K562 (cell line): ENCODE data around the gene ENSA. TPM values are rescaled to one million over a fixed set of nuclear protein-coding genes. Genes with fewer than 3 reads are reported as not detected.

Source experiments
- ATF7 ChIP-seq: fragments of 450-650 bp; IDR thresholded peaks from 2 replicates; pipeline ENCODE4 v1.7.1; 2014; ENCODE audit warnings: mild to moderate bottlenecking, moderate library complexity
- CAMTA2 ChIP-seq: fragments of 250-450 bp; sonication (Bioruptor Pico); conservative IDR thresholded peaks from 2 replicates; pipeline ENCODE4 v1.5.1; 2022
- CBFA2T3 ChIP-seq: fragments of 450-650 bp; IDR thresholded peaks from 2 replicates; pipeline ENCODE4 v1.6.1; 2017
- ETS2 ChIP-seq: IDR thresholded peaks from 2 replicates; pipeline ENCODE4 v1.6.1; 2016; ENCODE audit warnings: borderline replicate concordance, missing genetic modification characterization, mild to moderate bottlenecking, moderate library complexity, missing compliant biosample characterization; ENCODE audit not compliant: poor library complexity, severe bottlenecking
- GTF2A2 ChIP-seq: IDR thresholded peaks from 2 replicates; pipeline ENCODE4 v1.6.1; 2016; ENCODE audit warnings: mild to moderate bottlenecking, missing genetic modification characterization, missing compliant biosample characterization
- KHSRP ChIP-seq: fragments of 450-650 bp; IDR thresholded peaks from 2 replicates; pipeline ENCODE4 v1.6.1; 2017
- NFRKB ChIP-seq: fragments of 450-650 bp; IDR thresholded peaks from 2 replicates; pipeline ENCODE4 v1.6.1; 2016; ENCODE audit warnings: low read depth
- POLR2B ChIP-seq: fragments of 450-650 bp; IDR thresholded peaks from 2 replicates; pipeline ENCODE4 v1.6.1; 2018; ENCODE audit warnings: low read depth; ENCODE audit not compliant: partially characterized antibody
- SREBF1 ChIP-seq: fragments of 150-350 bp; IDR thresholded peaks from 2 replicates; pipeline ENCODE4 v1.6.1; 2014; ENCODE audit warnings: antibody characterized with exemption, low read depth, low read length, borderline replicate concordance
- SUPT5H ChIP-seq: fragments of 450-650 bp; IDR thresholded peaks from 2 replicates; pipeline ENCODE4 v1.6.1; 2016
- ZNF695 ChIP-seq: fragments of 450-650 bp; formaldehyde crosslinking; IDR thresholded peaks from 2 replicates; pipeline ENCODE4 v1.4.0; 2020; ENCODE audit warnings: mild to moderate bottlenecking, moderate library complexity
- ZNF699 ChIP-seq: fragments of 250-450 bp; sonication (Bioruptor Pico); IDR thresholded peaks from 2 replicates; pipeline ENCODE4 v1.8.0; 2021; ENCODE audit warnings: mild to moderate bottlenecking, moderate library complexity; ENCODE audit not compliant: insufficient replicate concordance
- polyA plus RNA-seq, 8 experiments: library from polyadenylated mRNA; depleted of rRNA in 4 of 8; stranded (reverse) in 5 of 8; unstranded in 3 of 8; fragments of >200 nt; fragmentation: Nextera tagmentation in 2 of 8; fragmentation: Illumina TruSeq in 1 of 8; extraction: Ambion mirVana in 2 of 8; extraction: Trizol in 1 of 8; gene quantifications; 2 replicates each; pipeline versions ENCODE4 v1.2.1 to v1.2.3, GENCODE V29; 2011 to 2014; ENCODE audit warnings: inconsistent platforms in 1 of 8, missing spikeins in 1 of 8
- total RNA-seq, 7 experiments: library from RNA; depleted of rRNA in 6 of 7; stranded (reverse); fragments of >200 nt in 6 of 7; fragmentation: Illumina TruSeq in 2 of 7; extraction: Trizol in 2 of 7; gene quantifications; 2 replicates each; pipeline versions ENCODE4 v1.2.1 to v1.2.3, GENCODE V29; 2011 to 2021; ENCODE audit warnings: low replicate concordance in 1 of 7
- TF ChIP-seq, protein P1 (sequence below): fragments of 250-450 bp; sonication (Bioruptor Pico); IDR thresholded peaks from 2 replicates; pipeline ENCODE4 v1.4.0; 2020; ENCODE audit warnings: mild to moderate bottlenecking
- TF ChIP-seq, protein P2 (sequence below): fragments of 250-450 bp; sonication (Bioruptor Pico); IDR thresholded peaks from 2 replicates; pipeline ENCODE4 v1.8.0; 2021; ENCODE audit warnings: moderate library complexity, mild to moderate bottlenecking, inconsistent platforms
- TF ChIP-seq, protein P3 (sequence below): fragments of 250-450 bp; sonication (Bioruptor Pico); IDR thresholded peaks from 2 replicates; pipeline ENCODE4 v1.5.0; 2020; ENCODE audit warnings: mild to moderate bottlenecking
- TF ChIP-seq, protein P4 (sequence below): fragments of 250-450 bp; sonication (Bioruptor Pico); IDR thresholded peaks from 2 replicates; pipeline ENCODE4 v1.8.0; 2022; ENCODE audit warnings: inconsistent platforms
- TF ChIP-seq, protein P5 (sequence below): fragments of 250-450 bp; sonication (Bioruptor Pico); IDR thresholded peaks from 2 replicates; pipeline ENCODE4 v1.9.0; 2021; ENCODE audit warnings: mild to moderate bottlenecking

The ENSA gene
- total and polyA plus RNA-seq, 9 of the 15 experiments (the other 6 are each of a cell fraction or from before 2014, with no cell fraction given): 68.1 to 605 (median 188) TPM

DNA sequence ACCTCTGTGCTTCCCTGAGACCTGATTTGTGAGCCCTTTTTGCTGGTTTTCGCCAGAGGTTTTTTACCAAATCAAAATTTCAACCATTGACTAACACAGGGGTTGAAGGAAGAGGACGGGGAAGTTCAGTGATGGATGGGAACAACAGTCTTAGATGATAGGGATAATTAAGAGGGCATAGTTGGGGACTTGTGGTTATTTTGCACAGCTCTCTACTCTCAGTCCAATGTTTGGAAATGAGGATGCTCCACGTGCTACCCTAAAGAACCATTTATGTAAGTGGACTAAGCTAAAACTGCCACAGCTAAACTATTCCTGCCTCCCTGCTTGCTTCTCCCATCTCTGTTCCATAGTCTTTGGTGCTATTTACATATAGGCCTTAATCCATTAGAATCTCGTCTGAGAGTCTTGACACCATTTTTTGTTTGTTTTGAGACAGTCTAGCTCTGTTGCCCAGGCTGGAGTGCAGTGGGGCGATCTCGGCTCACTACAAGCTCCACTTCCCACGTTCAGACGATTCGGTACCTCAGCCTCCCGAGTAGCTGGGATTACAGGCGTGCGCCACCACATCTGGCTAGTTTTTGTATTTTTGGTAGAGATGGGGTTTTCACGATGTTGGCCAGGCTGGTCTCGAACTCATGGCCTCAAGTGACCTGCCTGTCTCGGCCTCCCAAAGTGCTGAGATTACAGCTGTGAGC lies 49.3 kb downstream of the ENSA start (continued):
- TF ChIP-seq, protein P1, sequence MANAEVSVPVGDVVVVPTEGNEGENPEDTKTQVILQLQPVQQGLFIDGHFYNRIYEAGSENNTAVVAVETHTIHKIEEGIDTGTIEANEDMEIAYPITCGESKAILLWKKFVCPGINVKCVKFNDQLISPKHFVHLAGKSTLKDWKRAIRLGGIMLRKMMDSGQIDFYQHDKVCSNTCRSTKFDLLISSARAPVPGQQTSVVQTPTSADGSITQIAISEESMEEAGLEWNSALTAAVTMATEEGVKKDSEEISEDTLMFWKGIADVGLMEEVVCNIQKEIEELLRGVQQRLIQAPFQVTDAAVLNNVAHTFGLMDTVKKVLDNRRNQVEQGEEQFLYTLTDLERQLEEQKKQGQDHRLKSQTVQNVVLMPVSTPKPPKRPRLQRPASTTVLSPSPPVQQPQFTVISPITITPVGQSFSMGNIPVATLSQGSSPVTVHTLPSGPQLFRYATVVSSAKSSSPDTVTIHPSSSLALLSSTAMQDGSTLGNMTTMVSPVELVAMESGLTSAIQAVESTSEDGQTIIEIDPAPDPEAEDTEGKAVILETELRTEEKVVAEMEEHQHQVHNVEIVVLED (CRISPR knock-in tag): no peak
- TF ChIP-seq, protein P2, sequence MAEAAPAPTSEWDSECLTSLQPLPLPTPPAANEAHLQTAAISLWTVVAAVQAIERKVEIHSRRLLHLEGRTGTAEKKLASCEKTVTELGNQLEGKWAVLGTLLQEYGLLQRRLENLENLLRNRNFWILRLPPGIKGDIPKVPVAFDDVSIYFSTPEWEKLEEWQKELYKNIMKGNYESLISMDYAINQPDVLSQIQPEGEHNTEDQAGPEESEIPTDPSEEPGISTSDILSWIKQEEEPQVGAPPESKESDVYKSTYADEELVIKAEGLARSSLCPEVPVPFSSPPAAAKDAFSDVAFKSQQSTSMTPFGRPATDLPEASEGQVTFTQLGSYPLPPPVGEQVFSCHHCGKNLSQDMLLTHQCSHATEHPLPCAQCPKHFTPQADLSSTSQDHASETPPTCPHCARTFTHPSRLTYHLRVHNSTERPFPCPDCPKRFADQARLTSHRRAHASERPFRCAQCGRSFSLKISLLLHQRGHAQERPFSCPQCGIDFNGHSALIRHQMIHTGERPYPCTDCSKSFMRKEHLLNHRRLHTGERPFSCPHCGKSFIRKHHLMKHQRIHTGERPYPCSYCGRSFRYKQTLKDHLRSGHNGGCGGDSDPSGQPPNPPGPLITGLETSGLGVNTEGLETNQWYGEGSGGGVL: no peak
- TF ChIP-seq, protein P3, sequence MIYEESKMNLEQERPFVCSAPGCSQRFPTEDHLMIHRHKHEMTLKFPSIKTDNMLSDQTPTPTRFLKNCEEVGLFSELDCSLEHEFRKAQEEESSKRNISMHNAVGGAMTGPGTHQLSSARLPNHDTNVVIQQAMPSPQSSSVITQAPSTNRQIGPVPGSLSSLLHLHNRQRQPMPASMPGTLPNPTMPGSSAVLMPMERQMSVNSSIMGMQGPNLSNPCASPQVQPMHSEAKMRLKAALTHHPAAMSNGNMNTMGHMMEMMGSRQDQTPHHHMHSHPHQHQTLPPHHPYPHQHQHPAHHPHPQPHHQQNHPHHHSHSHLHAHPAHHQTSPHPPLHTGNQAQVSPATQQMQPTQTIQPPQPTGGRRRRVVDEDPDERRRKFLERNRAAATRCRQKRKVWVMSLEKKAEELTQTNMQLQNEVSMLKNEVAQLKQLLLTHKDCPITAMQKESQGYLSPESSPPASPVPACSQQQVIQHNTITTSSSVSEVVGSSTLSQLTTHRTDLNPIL (CRISPR knock-in tag): 0 out of 2 replicates have a peak, but pooled peaks have one; percentile 58
- no peak for TF ChIP-seq GTF2A2 (tag)
- TF ChIP-seq KHSRP: no peak
- TF ChIP-seq, protein P4, sequence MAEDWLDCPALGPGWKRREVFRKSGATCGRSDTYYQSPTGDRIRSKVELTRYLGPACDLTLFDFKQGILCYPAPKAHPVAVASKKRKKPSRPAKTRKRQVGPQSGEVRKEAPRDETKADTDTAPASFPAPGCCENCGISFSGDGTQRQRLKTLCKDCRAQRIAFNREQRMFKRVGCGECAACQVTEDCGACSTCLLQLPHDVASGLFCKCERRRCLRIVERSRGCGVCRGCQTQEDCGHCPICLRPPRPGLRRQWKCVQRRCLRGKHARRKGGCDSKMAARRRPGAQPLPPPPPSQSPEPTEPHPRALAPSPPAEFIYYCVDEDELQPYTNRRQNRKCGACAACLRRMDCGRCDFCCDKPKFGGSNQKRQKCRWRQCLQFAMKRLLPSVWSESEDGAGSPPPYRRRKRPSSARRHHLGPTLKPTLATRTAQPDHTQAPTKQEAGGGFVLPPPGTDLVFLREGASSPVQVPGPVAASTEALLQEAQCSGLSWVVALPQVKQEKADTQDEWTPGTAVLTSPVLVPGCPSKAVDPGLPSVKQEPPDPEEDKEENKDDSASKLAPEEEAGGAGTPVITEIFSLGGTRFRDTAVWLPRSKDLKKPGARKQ (CRISPR knock-in tag): no peak
- no peak for TF ChIP-seq CBFA2T3
- TF ChIP-seq, protein P5, sequence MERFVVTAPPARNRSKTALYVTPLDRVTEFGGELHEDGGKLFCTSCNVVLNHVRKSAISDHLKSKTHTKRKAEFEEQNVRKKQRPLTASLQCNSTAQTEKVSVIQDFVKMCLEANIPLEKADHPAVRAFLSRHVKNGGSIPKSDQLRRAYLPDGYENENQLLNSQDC: no peak
- TF ChIP-seq SREBF1: no peak
- TF ChIP-seq ZNF695 (CRISPR knock-in tag): no peak
- no peak; the same call in 1 of the 2 replicates for TF ChIP-seq NFRKB
- TF ChIP-seq POLR2B: peak; percentile 20
- TF ChIP-seq ATF7: no peak
- TF ChIP-seq ZNF699: no peak
- TF ChIP-seq CAMTA2 (CRISPR knock-in tag): no peak
- TF ChIP-seq ETS2 (tag): no peak
- peak; percentile 33; the same call in 1 of the 2 replicates for TF ChIP-seq SUPT5H
